HepG2 (cell line): ENCODE data around the gene DTNA. TPM values are rescaled to one million over a fixed set of nuclear protein-coding genes. Genes with fewer than 3 reads are reported as not detected.

Experiments
- ATAC-seq: fragments of 200-7000 bp; cut with Tn5 transposase; 3 replicates; pipeline ENCODE4 v1.9.1; 2020; ENCODE audit warnings: mild to moderate bottlenecking, moderate library complexity
- BruUV-seq: library from RNA; stranded (reverse); fragments of 400-500 nt; replicated peaks from 2 replicates; lab custom pipeline; 2021; lab: Mats Ljungman, UMichigan
- CTCF ChIA-PET: fragments of 300-600 bp; formaldehyde crosslinking; extraction: SDS; loops from one replicate; lab custom pipeline; 2021; ENCODE audit warnings: low total read pairs, inconsistent platforms, low intra/inter-chr PET ratio; lab: Yijun Ruan, JAX
- POLR2A ChIA-PET: fragments of 350-600 bp; sonication (Branson Sonifier 250); formaldehyde crosslinking; loops from one replicate; lab custom pipeline; 2020; ENCODE audit warnings: antibody characterized with exemption, inconsistent platforms; lab: Yijun Ruan, JAX
- DNase-seq: peaks from one replicate; pipeline ENCODE4 v3.0.0-alpha.2; 2015; ENCODE audit warnings: low spot score
- FAIRE-seq: peaks from 3 replicates; lab custom pipeline; 2011; peaks lifted over from hg19 to GRCh38; lab: Jason Lieb, UNC
- H2AFZ ChIP-seq: one replicate; pipeline ENCODE4 v1.6.1; 2011; ENCODE audit warnings: low read length, inconsistent platforms
- H3K27ac ChIP-seq: fragments of 300-600 bp; 3 replicates; pipeline ENCODE4 v1.8.0; 2011; ENCODE audit warnings: mixed run types, mild to moderate bottlenecking, mixed read lengths, low read length, inconsistent platforms; ENCODE audit not compliant: insufficient read depth; ENCODE audit errors: extremely low read length
- H3K27me3 ChIP-seq, 2 experiments: fragments of 200-600 bp in 1 of 2; 2 replicates in 1 of 2; 3 replicates in 1 of 2; pipeline versions ENCODE4 v1.6.0 to v1.8.0; 2011; ENCODE audit warnings: low read length in 2 of 2, mild to moderate bottlenecking in 2 of 2, moderate library complexity in 2 of 2, inconsistent platforms in 1 of 2; ENCODE audit not compliant: insufficient read depth in 2 of 2, control insufficient read depth in 1 of 2
- H3K36me3 ChIP-seq, 2 experiments: fragments of 200-600 bp in 1 of 2; replicated peaks in 1 of 2; 2 replicates in 1 of 2; 3 replicates in 1 of 2; pipeline versions ENCODE4 v1.5.1 to v1.8.0; 2011; ENCODE audit warnings: low read length in 2 of 2, inconsistent platforms in 1 of 2; ENCODE audit not compliant: insufficient read depth in 2 of 2, control insufficient read depth in 1 of 2
- H3K4me1 ChIP-seq: 2 replicates; pipeline ENCODE4 v1.5.1; 2012; ENCODE audit warnings: low read length, inconsistent platforms; ENCODE audit not compliant: insufficient read depth
- H3K4me2 ChIP-seq: 2 replicates; pipeline ENCODE4 v1.6.0; 2011; ENCODE audit warnings: low read depth, low read length, inconsistent platforms
- H3K4me3 ChIP-seq, 3 experiments: fragments of 200-600 bp in 1 of 3; sonication (generic), shearing (Covaris generic) in 1 of 3; replicated peaks in 1 of 3; 2 replicates each; pipeline ENCODE4 v1.5.1; 2011 to 2016; ENCODE audit warnings: low read length in 3 of 3, inconsistent platforms in 2 of 3, low read depth in 2 of 3, mild to moderate bottlenecking in 2 of 3, control low read depth in 1 of 3, mixed read lengths in 1 of 3; ENCODE audit not compliant: insufficient read depth in 1 of 3
- H3K79me2 ChIP-seq: one replicate; pipeline ENCODE4 v1.6.1; 2011; ENCODE audit warnings: low read length, inconsistent platforms; ENCODE audit not compliant: insufficient read depth
- H3K9ac ChIP-seq: 2 replicates; pipeline ENCODE4 v1.6.0; 2011; ENCODE audit warnings: mild to moderate bottlenecking, low read depth, low read length, inconsistent platforms; ENCODE audit not compliant: insufficient read depth
- H3K9me3 ChIP-seq: 2 replicates; pipeline ENCODE4 v1.5.1; 2012; ENCODE audit warnings: mild to moderate bottlenecking, low read length
- H4K20me1 ChIP-seq: 2 replicates; pipeline ENCODE4 v1.6.0; 2011; ENCODE audit warnings: inconsistent platforms, mild to moderate bottlenecking, low read length, moderate library complexity; ENCODE audit not compliant: insufficient read depth
- CHCHD3 ChIP-seq: sonication (generic); formaldehyde crosslinking; IDR thresholded peaks from 2 replicates; pipeline ENCODE4 v1.8.0; 2022; ENCODE audit warnings: mild to moderate bottlenecking, missing genetic modification reagents, moderate library complexity
- FOXA3 ChIP-seq: IDR thresholded peaks from 2 replicates; pipeline ENCODE4 v1.6.1; 2016; ENCODE audit warnings: missing genetic modification reagents, missing compliant biosample characterization
- NCOA2 ChIP-seq: sonication (generic); formaldehyde crosslinking; IDR thresholded peaks from 2 replicates; pipeline ENCODE4 v1.8.0; 2022; ENCODE audit warnings: inconsistent platforms
- NFE2L2 ChIP-seq: fragments of 150-350 bp; IDR thresholded peaks from 2 replicates; pipeline ENCODE4 v1.6.1; 2014; ENCODE audit warnings: low read length
- SKIL ChIP-seq: sonication (generic); formaldehyde crosslinking; IDR thresholded peaks from 2 replicates; pipeline ENCODE4 v1.8.0; 2022; ENCODE audit warnings: missing genetic modification reagents, mild to moderate bottlenecking, moderate library complexity, borderline replicate concordance
- SUZ12 ChIP-seq: fragments of 150-350 bp; IDR thresholded peaks from 2 replicates; pipeline ENCODE4 v1.6.1; 2014; ENCODE audit warnings: low read depth, low read length
- TCF7L2 ChIP-seq: IDR thresholded peaks from 2 replicates; pipeline ENCODE4 v1.6.1; 2011; ENCODE audit warnings: mild to moderate bottlenecking, low read depth, low read length, moderate library complexity
- TRIM24 ChIP-seq: sonication (generic); formaldehyde crosslinking; IDR thresholded peaks from 2 replicates; pipeline ENCODE4 v1.8.0; 2022; ENCODE audit warnings: mild to moderate bottlenecking, missing genetic modification reagents
- ZNF44 ChIP-seq: sonication (generic); formaldehyde crosslinking; IDR thresholded peaks from 2 replicates; pipeline ENCODE4 v1.5.1; 2020; ENCODE audit warnings: mild to moderate bottlenecking, missing genetic modification reagents
- ZNF775 ChIP-seq: sonication (generic); formaldehyde crosslinking; IDR thresholded peaks from 2 replicates; pipeline ENCODE4 v1.4.0; 2020; ENCODE audit warnings: missing genetic modification reagents, mild to moderate bottlenecking, moderate library complexity, borderline replicate concordance
- ZNF850 ChIP-seq: sonication (generic); formaldehyde crosslinking; conservative IDR thresholded peaks from 2 replicates; pipeline ENCODE4 v1.9.0; 2021; ENCODE audit warnings: mild to moderate bottlenecking, missing genetic modification reagents
- WGBS: methylation state at CpG from one replicate; pipeline ENCODE4 v1.1.6; 2017; ENCODE audit warnings: low lambda C conversion rate; 5-methylcytosine and 5-hydroxymethylcytosine counted together
- in situ Hi-C: cut with HindIII; loops from 2 replicates; pipeline ENCODE4 v1.10.0; 2017; ENCODE audit warnings: low pct_unique_long_range_greater_than_20kb; ENCODE audit not compliant: extremely low pct_ligation_motif_present
- intact Hi-C: fragments of 100-400 bp; cut with micrococcal nuclease; formaldehyde crosslinking; loops from one replicate; pipeline ENCODE4 v1.10.0; 2022; ENCODE audit not compliant: unreplicated experiment
- polyA plus RNA-seq, 8 experiments: library from polyadenylated mRNA; depleted of rRNA in 3 of 8; stranded (reverse) in 7 of 8; unstranded in 1 of 8; fragments of >200 nt; fragmentation: Illumina TruSeq in 4 of 8; extraction: Trizol in 4 of 8; gene quantifications; 2 replicates each; pipeline versions ENCODE4 v1.2.1 to v1.2.3, GENCODE V29; 2011 to 2016; ENCODE audit warnings: low read depth in 4 of 8, missing spikeins in 1 of 8, mixed read lengths in 1 of 8; ENCODE audit not compliant: insufficient read depth in 1 of 8
- total RNA-seq, 5 experiments: library from RNA; depleted of rRNA; stranded (reverse); fragments of >200 nt; fragmentation: Illumina TruSeq; extraction: Trizol; gene quantifications; 2 replicates each; pipeline ENCODE4 v1.2.3, GENCODE V29; 2016; ENCODE audit warnings: low read depth in 1 of 5

The DTNA gene
- total and polyA plus RNA-seq, 2 of the 13 experiments (the other 11 are each of a cell fraction or from before 2014, with no cell fraction given), result 8.5 to 29.0 TPM

- no peaks in the 10 kb centered on the region for H3K79me2 ChIP-seq
- in situ Hi-C loops, result no loop called here
- WGBS, result 30% methylated on average over 2 of the region's 2 CpGs
- intact Hi-C loops, result no loop called here
- H3K4me3 ChIP-seq, result no peak overlapping the region
- no peaks in the 10 kb centered on the region for H3K4me1 ChIP-seq
- no peaks in the 10 kb centered on the region for H3K9me3 ChIP-seq
- TF ChIP-seq TRIM24 (CRISPR knock-in tag) (no peak), SUZ12 (no peak), ZNF775 (no peak), NCOA2 (CRISPR knock-in tag) (no peak), FOXA3 (CRISPR knock-in tag) (no peak), SKIL (CRISPR knock-in tag) (no peak), TCF7L2 (no peak), CHCHD3 (CRISPR knock-in tag) (no peak), ZNF850 (CRISPR knock-in tag) (no peak), ZNF44 (CRISPR knock-in tag) (no peak), NFE2L2 (no peak)
- DNase-seq, result no peak
- BruUV-seq, result no TSS peak
- ChIA-PET CTCF (no interaction called here), POLR2A (no interaction called here)
- no peak overlapping the region for H3K27ac ChIP-seq
- no peak overlapping the region for H3K9ac ChIP-seq
- no peaks in the 10 kb centered on the region for H3K36me3 ChIP-seq
- no peak overlapping the region for H2AFZ ChIP-seq
- no peaks in the 10 kb centered on the region for H3K27me3 ChIP-seq
- no peak overlapping the region for H3K4me2 ChIP-seq
- no peak for FAIRE-seq
- ATAC-seq, result no peak
- H4K20me1 ChIP-seq, result no peaks in the 10 kb centered on the region
Measured at GRCh38 chr18:34704823-34705222, 5.3 kb upstream of the DTNA start.
